ENCODE results near the gene MYCBP. TPM values are rescaled to one million over a fixed set of nuclear protein-coding genes. Genes with fewer than 3 reads are reported as not detected.
A peak's percentile ranks its signal among the peaks of the same experiment; 100 is the strongest.
"Not testable (repeated sequence)": the region's sequence is repeated elsewhere in the genome, so short reads cannot be mapped to it uniquely, and the experiment has no call there.

The MYCBP gene
- total RNA-seq: 10 to 100 TPM; 70.6 to 76.5 TPM

DNA sequence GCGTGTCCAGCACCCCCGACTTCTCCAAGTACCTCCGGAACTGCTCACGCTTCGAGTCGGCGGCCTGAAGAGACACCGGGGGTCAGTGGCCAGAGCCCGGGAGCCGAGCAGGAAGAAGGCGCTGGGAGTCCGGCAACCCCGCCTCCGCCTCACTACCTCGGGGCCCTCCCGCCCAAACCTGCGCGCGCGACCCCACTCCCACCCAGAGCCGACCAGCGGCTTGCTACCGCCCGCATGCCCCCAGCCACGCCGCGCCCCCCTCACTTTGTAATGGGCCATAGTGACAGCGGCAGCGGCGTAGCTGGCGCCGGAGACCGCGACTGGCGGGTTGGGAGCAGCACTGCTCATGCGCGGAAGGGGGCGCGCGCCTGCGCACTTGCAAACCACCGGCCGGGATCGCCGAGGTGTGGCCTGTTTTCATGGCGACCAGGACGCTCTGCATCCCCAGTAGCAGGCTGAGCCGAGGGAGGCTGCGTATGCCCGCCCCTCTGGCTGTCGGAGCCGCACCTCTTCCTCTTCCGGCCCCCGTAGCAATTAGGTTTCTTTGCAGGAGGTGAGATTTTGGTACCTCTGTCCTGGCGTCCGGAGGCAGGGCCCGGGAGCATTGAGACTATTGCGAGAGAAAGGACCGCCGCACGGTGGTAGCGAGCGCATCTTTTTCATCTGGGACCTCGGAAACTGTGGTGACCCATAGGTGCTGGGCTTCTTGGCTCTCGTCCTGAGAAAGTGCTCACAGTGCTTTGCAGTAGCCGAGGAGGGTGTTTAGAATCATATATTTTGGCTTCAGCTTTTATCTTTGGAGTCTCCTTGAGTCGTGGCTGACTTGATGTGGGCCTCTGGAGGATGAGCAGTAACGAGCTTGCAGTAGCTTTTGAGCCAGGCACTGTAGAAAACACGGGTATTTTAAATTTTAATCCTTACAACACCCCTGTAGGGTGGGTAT is at the start of gene MYCBP:
MYCBP (minus strand) TSS at position 322 of the 943 bp plus-strand sequence; CDS start at position 279, 43 bp downstream.
- Mint-ChIP-seq H3K4me1 (ENCODE audit: low read depth) (peaks cover 26% of the 10 kb centered on the region), H3K9me3 (no peaks in the 10 kb centered on the region), H3K27me3 (no peaks in the 10 kb centered on the region), H3K36me3 (peaks cover 4% of the 10 kb centered on the region), H3K4me3 (peak within 1 kb of the TSS; percentile 91), H3K27ac (peak within 1 kb of the TSS; percentile 71)
- peak; percentile 98 for DNase-seq
- CTCF ChIA-PET: interaction anchor here (0.6 to 2.1 kb wide), 8 partner anchors 14 to 219 kb away, joined by 3 to 7 read pairs (median 4); partner anchors contain the start of genes NDUFS5 and RRAGC
- POLR2A ChIA-PET: interaction anchor here (1.2 to 1.9 kb wide), 3 partner anchors 14 to 134 kb away, joined by 3 to 11 read pairs (median 3); partner anchors contain the start of gene RRAGC
- intact Hi-C loops (cut with micrococcal nuclease): loop anchor here (1.0 to 5.0 kb wide), 3 partner anchors 14 to 154 kb away; partner anchors contain the start of genes AKIRIN1, NDUFS5 and RRAGC

DNA sequence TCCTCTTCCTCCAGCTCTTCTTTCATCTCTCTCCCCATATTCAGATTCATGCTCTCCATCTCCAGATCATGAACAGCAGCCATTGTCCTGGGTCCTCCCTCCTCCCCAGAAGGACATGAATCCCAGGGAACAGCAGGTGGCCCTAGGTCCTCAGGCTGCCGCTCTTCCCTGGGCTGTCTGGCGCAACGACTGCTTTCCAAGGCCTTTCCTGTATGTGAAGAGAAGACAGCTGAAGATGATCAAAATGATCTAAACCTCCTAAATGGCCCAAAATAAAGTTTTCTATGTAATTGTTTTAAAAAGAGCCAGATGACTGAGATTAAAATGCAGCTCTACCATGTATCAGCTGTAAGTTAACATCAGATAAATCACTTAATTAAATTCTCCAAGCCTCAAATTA is 46.0 kb upstream of the MYCBP start:
- Mint-ChIP-seq H3K4me3 (no peak overlapping the region), H3K36me3 (no peaks in the 10 kb centered on the region), H3K9me3 (no peaks in the 10 kb centered on the region), H3K27me3 (no peaks in the 10 kb centered on the region), H3K4me1 (ENCODE audit: low read depth) (peaks cover 17% of the 10 kb centered on the region), H3K27ac (no peak overlapping the region)
- no peak for DNase-seq
- intact Hi-C loops (cut with micrococcal nuclease): no loop called here
- POLR2A ChIA-PET: no interaction called here
- CTCF ChIA-PET: interaction anchor here (0.8 kb wide), 1 partner anchor 27 kb away, joined by 3 read pairs; no protein-coding TSS in a partner anchor

DNA sequence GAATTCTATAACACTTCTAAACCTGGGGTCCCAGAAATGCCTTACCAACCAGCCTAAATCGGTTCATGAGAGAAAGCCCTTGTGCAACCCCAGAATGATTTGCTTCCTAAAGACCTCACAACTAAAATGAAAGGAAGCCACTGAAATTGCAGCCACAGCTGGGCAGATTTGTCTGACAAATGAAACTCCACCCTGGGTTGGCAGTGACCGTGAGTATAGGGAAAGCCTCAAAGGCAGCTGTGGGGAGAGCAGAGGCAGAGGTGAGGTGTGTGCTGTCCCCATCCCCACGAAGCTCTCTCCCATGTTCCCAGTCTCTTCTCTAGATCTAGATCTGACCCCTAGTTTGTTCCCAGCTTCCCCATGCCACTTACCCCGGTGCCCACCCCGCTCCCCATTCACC is 45.4 kb upstream of the MYCBP start:
- H3K27me3 Mint-ChIP-seq: no peaks in the 10 kb centered on the region
- intact Hi-C loops (cut with micrococcal nuclease): no loop called here
- H3K36me3 Mint-ChIP-seq: no peaks in the 10 kb centered on the region
- no peak for DNase-seq
- POLR2A ChIA-PET: no interaction called here
- no peak overlapping the region for H3K4me3 Mint-ChIP-seq
- CTCF ChIA-PET: interaction anchor here (0.8 kb wide), 1 partner anchor 26 kb away, joined by 3 read pairs; no protein-coding TSS in a partner anchor
- peaks cover 14% of the 10 kb centered on the region for H3K4me1 Mint-ChIP-seq (ENCODE audit: low read depth)
- H3K9me3 Mint-ChIP-seq: no peaks in the 10 kb centered on the region
- no peak overlapping the region for H3K27ac Mint-ChIP-seq

DNA sequence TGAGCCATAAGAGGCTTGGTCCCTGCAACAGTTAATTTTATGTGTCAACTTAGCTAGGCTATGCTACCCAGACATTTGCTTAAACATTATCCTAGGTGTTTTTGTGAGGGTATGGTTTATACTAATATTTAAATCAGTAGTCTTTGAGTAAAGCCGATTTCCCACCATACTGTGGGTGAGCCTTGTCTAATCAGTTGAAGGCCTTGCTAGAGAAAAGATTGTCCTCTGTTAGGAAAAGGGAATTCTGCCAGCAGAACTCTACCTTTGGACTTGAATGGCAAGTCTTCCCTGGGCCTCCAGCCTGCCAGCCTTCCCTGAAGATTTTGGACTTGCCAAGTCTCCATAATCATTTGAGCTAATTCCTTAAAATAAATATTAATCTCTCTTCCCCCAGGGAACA is 44.6 kb upstream of the MYCBP start:
- H3K27me3 Mint-ChIP-seq: no peaks in the 10 kb centered on the region
- no peaks in the 10 kb centered on the region for H3K9me3 Mint-ChIP-seq
- H3K36me3 Mint-ChIP-seq: no peaks in the 10 kb centered on the region
- CTCF ChIA-PET: no interaction called here
- H3K27ac Mint-ChIP-seq: no peak overlapping the region
- intact Hi-C loops (cut with micrococcal nuclease): no loop called here
- POLR2A ChIA-PET: no interaction called here
- H3K4me1 Mint-ChIP-seq (ENCODE audit: low read depth): peaks cover 10% of the 10 kb centered on the region
- no peak overlapping the region for H3K4me3 Mint-ChIP-seq
- no peak for DNase-seq

- H3K27ac Mint-ChIP-seq: no peak overlapping the region
- POLR2A ChIA-PET: no interaction called here
- no peaks in the 10 kb centered on the region for H3K9me3 Mint-ChIP-seq
- intact Hi-C loops (cut with micrococcal nuclease): no loop called here
- peaks cover 10% of the 10 kb centered on the region for H3K4me1 Mint-ChIP-seq (ENCODE audit: low read depth)
- no peak overlapping the region for H3K4me3 Mint-ChIP-seq
- H3K27me3 Mint-ChIP-seq: no peaks in the 10 kb centered on the region
- CTCF ChIA-PET: no interaction called here
- no peaks in the 10 kb centered on the region for H3K36me3 Mint-ChIP-seq
- no peak for DNase-seq
These were observed 44.2 kb upstream of the MYCBP start for GRCh38 chr1:38917337-38917736.

DNA sequence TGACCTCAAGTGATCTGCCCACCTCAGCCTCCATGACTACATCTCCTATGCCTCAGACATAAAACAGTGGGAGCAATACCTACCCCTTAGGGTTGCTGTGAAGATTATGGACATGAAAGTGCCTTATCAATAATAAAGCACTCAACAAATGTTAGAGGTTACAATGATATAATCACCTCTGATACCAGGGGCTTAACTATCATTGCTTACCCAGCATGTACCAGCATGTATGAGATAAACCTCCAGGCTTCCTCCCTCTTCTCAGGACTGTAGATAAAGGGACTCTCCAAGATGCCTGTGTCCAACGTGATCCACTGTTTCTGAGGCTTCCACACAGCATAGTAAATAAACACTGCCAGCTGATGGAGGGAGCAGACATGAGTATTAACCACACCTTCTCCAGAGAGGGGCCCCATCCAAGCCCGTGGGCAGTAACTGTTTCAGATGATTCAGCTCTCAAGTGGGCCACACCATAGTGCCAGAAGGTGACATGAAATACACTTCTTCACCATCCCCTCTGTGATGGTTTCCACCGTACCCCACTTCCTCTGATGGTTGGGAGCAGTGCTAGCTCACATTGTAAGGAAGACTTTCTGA is 42.3 kb upstream of the MYCBP start:
- CTCF ChIA-PET: no interaction called here
- H3K36me3 Mint-ChIP-seq: no peaks in the 10 kb centered on the region
- intact Hi-C loops (cut with micrococcal nuclease): no loop called here
- peak; percentile 42 for DNase-seq
- H3K4me1 Mint-ChIP-seq (ENCODE audit: low read depth): peaks cover 10% of the 10 kb centered on the region
- no peak overlapping the region for H3K4me3 Mint-ChIP-seq
- H3K27ac Mint-ChIP-seq: no peak overlapping the region
- POLR2A ChIA-PET: no interaction called here
- no peaks in the 10 kb centered on the region for H3K27me3 Mint-ChIP-seq
- H3K9me3 Mint-ChIP-seq: no peaks in the 10 kb centered on the region

DNA sequence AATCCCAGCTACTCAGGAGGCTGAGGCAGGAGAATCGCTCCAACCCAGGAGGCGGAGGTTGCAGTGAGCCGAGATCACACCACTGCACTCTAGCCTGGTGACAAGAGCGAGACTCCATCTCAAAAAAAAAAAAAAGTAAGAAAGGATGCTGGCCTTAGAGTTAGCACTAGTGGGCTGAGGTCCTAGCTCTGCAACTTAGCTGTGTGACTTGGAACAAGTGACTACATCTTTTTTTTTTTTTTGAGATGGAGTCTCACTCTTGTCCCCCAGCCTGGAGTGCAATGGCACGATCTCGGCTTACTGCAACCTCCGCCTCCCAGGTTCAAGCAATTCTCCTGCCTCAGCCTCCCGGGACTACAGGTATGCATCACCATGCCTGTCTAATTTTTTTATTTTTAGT is 41.8 kb upstream of the MYCBP start:
- intact Hi-C loops (cut with micrococcal nuclease); H3K27ac Mint-ChIP-seq; H3K36me3 Mint-ChIP-seq; POLR2A ChIA-PET; H3K9me3 Mint-ChIP-seq; H3K4me1 Mint-ChIP-seq (ENCODE audit: low read depth); CTCF ChIA-PET; H3K4me3 Mint-ChIP-seq; DNase-seq; H3K27me3 Mint-ChIP-seq: not testable (repeated sequence)

DNA sequence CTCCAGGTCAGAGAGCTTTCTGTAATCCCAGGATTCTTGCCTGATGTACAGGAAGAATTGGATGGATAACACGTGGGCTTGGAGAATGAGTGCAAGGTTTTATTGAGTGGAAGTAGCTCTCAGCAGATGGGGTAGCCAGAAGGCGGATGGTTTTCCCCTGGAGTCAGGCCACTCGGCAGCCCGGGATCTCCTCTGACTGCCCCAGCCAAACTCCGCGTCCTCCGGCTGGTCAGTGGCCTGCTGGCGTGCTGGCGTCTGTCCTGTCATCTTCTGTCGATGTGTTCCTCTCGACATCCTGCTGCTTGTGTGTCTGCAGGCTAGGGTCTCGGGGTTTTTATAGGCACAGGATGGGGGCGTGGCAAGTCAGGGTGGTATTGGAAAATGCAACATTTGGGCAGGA is 35.7 kb upstream of the MYCBP start:
- Mint-ChIP-seq H3K27me3 (no peaks in the 10 kb centered on the region), H3K9me3 (peaks cover 4% of the 10 kb centered on the region), H3K4me1 (ENCODE audit: low read depth) (no peaks in the 10 kb centered on the region), H3K27ac (no peak overlapping the region), H3K4me3 (no peak overlapping the region), H3K36me3 (peaks cover 3% of the 10 kb centered on the region)
- POLR2A ChIA-PET: no interaction called here
- DNase-seq: no peak
- CTCF ChIA-PET: no interaction called here
- intact Hi-C loops (cut with micrococcal nuclease): no loop called here

- Mint-ChIP-seq H3K36me3 (peaks cover 3% of the 10 kb centered on the region), H3K27me3 (no peaks in the 10 kb centered on the region), H3K4me3 (no peak overlapping the region), H3K9me3 (peaks cover 4% of the 10 kb centered on the region), H3K27ac (no peak overlapping the region), H3K4me1 (ENCODE audit: low read depth) (no peaks in the 10 kb centered on the region)
- CTCF ChIA-PET: no interaction called here
- no peak for DNase-seq
- intact Hi-C loops (cut with micrococcal nuclease): no loop called here
- POLR2A ChIA-PET: no interaction called here
These were observed 32.8 kb upstream of the MYCBP start for GRCh38 chr1:38905985-38906384.

DNA sequence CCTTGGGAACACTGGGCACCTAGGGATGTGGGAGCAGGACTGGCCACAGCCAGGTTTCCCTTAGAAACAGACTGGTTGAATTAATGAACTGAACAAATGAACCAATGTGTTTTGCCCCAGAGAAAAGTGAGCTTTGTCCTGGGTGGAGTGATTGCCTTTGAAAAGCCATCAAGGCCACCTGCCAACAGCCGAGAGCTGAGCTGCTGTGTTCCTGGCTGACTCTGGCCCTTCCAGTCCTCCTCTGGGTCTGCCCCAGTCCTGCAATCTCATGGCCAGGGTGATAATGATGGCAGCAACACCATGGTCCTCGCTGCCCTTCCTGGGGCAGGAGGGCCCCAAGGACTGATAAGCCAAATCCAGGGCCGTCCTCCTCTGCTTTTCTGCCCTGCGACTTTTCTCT is 26.4 kb upstream of the MYCBP start:
- Mint-ChIP-seq H3K27ac (no peak overlapping the region), H3K4me3 (no peak overlapping the region), H3K9me3 (no peaks in the 10 kb centered on the region), H3K36me3 (no peaks in the 10 kb centered on the region), H3K27me3 (no peaks in the 10 kb centered on the region), H3K4me1 (ENCODE audit: low read depth) (peaks cover 2% of the 10 kb centered on the region)
- intact Hi-C loops (cut with micrococcal nuclease): no loop called here
- no peak for DNase-seq
- POLR2A ChIA-PET: no interaction called here
- CTCF ChIA-PET: no interaction called here

GRCh38 chr1:38898653-38899230 is 25.6 kb upstream of the MYCBP start:
- POLR2A ChIA-PET: no interaction called here
- peaks cover 2% of the 10 kb centered on the region for H3K4me1 Mint-ChIP-seq (ENCODE audit: low read depth)
- H3K9me3 Mint-ChIP-seq: no peaks in the 10 kb centered on the region
- no peaks in the 10 kb centered on the region for H3K36me3 Mint-ChIP-seq
- H3K27ac Mint-ChIP-seq: no peak overlapping the region
- no peaks in the 10 kb centered on the region for H3K27me3 Mint-ChIP-seq
- CTCF ChIA-PET: no interaction called here
- H3K4me3 Mint-ChIP-seq: no peak overlapping the region
- DNase-seq: peak; percentile 17
- intact Hi-C loops (cut with micrococcal nuclease): no loop called here

GRCh38 chr1:38896169-38896568 is 23.0 kb upstream of the MYCBP start:
- ChIA-PET POLR2A (no interaction called here), CTCF (no interaction called here)
- no peak overlapping the region for H3K4me3 Mint-ChIP-seq
- no peak for DNase-seq
- no peaks in the 10 kb centered on the region for H3K27me3 Mint-ChIP-seq
- no peaks in the 10 kb centered on the region for H3K36me3 Mint-ChIP-seq
- peaks cover 2% of the 10 kb centered on the region for H3K4me1 Mint-ChIP-seq (ENCODE audit: low read depth)
- intact Hi-C loops (cut with micrococcal nuclease): no loop called here
- H3K27ac Mint-ChIP-seq: no peak overlapping the region
- no peaks in the 10 kb centered on the region for H3K9me3 Mint-ChIP-seq
